CD4-positive, alpha-beta T cell treated with Interferon gamma for 1 hour (primary cell): ENCODE data around the gene SPOP.
"Not testable (repeated sequence)": the region's sequence is repeated elsewhere in the genome, so short reads cannot be mapped to it uniquely, and the experiment has no call there.

ENCODE experiments used
- DNase-seq: peaks from one replicate; pipeline ENCODE4 v3.0.0-alpha.2; 2020

SPOP gene

DNA sequence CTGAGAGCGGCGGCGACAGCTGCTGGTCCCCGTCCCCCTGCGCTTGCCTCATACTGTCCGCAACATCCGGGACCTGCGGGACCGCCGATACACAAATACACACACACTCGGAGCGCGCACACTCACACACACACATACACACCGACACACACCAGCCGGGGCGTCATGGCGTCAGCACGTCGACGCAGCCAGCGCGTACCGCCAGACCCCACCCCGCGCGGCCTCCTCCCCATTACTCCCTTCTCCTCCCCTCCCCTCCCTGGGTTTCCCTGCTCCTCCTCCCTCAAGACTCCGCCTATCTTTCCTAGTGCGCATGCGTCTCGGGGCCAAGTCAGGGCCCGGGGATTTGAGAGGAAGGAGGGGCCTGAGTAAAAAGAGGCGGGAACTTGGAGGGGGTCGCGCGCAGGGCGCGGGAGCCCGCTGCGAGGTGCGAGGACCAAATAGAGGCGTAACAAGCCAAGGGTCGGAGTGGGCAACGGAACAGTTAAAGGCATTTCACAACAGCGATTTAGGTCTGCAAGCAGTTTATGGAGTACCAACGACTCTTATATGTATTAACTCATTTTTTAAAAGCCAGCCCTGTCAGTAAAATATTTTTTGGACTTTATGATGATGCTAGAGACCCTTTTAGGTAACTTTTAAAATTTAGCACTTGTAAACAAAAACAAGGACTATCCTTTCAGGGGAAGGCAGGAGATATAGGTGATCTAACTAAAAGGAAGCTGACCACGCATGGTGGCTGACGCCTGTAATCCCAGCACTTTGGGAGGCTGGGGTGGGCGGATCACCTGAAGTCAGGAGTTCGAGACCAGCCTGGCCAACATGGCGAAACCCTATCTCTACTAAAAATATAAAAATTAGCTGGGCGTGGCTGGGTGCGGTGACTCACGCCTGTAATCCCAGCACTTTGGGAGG is at the start of gene SPOP:
Gene SPOP (minus strand): TSS at position 165 of the 915 bp plus-strand sequence. CDS start 55,287 bp downstream, outside the sequence.
- DNase-seq: peak; percentile 100

DNA sequence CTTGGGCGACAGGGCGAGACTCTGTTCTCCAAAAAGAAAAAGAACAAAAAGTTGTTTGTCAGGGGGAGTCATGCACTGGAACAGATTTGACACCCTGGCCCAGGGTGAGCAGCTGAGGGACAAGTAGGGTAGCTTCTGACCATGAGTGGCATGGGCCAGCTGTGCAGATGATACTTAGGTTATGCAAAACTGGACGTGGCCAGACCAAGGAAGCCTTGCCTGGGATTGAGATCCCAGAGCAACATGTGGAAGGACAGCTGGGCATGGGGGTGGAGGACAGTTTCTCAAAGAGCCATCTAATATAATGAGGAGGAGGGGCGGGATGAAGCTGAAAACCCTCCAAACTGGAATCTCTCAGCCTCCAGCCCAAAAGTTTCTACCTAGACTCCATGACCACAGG is 49.5 kb upstream of the SPOP start:
- DNase-seq: no peak

DNA sequence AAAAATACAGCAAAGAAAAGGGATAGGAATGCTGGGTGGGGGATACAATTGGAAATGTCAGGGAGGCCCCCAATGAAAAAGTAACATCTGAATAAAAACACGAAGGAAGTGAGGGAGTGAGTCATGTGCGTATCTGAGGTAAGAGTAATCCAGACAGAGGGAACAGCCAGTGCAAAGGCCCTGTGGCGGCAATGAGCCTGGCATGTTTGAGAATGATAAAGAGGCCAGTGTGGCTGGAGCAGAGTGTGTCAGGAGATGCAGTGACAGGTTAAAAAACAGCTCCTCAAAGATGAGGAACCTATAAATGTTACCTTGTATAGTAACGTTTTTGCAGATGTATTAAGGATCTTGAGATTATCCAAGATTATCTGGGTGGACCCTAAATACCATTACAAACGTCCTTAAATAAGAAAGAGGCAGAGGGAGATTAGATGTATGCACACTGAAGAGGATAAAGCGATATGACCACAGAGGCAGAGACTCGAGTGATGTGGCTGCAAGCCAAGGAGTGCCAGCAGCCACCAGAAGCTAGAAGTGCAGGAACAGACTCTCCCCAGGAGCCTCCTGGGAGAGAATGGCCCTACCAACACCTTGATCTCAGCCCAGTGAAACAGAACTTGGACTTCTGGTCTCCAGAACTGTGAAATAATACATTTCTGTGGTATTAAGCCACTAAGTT is 47.7 kb upstream of the SPOP start:
- DNase-seq: no peak

DNA sequence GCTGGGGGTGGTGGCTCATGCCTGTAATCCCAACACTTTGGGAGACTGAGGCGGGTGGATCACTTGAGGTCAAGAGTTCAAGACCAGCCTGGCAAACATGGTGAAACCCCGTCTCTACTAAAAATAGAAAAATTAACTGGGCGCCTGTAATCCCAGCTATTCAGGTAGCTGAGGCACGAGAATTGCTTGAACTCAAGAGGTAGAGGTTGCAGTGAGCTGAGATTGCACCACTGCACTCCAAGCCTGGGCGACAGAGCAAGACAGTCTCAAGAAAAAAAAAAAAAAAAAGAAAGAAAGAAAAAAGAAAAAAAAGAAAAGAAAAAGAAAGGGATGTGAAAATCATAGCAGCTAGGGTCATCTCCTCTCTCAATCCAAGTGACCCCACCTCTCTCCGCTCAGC is 46.7 kb upstream of the SPOP start:
- not testable (repeated sequence) for DNase-seq

DNA sequence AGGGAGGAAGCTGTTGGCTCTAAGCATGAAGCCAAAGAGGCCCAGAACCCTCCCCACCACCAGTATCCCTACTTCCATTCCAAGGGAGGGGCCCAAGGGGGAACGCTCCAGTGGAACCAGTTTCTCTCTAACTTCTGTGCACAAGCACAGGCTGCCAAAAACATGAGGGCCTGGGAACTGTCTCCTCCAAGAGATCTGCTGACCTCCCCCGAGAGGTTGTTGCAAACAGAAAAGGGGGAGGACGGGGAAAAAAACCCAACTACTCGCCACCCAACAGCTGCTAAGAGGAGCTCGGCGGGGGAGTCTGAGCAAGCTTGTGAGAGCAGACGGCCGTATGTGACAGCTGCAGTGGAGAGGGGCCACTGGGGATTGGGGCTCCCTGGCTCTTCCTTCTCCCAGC is 45.5 kb upstream of the SPOP start:
- DNase-seq: no peak

DNA sequence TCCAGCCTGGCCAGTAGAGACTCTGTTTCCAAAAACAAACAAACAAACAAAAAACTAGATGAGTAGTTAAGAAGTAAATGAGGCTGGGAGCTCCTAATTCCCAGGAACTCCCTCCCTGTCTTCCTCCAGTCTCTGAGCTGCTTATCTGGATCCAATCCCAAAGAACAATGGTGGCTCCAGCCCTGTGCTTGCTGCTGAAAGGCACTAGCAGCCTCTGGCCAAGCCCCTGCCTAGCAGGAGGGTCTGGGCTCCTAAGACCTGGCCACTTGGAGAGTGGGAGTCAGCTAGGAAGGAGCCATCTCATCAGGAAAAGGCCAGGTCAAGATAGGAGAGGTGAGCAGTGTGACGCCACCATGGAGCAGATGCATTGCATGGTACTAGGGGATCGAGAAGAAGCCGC is 44.2 kb upstream of the SPOP start:
- DNase-seq: no peak

DNA sequence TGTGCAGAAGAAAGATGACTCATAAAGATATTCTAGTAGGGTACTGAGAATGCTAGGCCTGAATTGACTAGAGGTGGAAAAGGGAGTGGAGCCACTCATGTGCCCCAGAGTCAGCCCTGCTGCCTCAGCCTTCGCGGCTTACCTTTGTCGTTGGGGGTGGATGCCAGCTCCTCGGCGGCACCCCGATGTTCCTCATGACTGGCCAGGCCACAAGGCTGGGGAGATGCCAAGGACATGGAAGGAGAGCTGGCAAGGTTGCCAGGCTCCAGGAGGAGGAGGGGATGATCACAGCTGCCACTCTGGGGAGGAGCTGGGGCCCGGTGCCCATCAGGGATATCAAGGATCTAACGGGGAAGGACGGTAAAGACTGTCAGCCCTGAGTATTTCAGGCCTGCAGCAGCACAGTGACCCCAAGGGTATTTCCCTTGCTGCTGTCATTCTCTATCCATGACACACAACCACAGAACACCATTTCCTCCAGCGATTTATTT is 39.5 kb upstream of the SPOP start:
- DNase-seq: no peak

DNA sequence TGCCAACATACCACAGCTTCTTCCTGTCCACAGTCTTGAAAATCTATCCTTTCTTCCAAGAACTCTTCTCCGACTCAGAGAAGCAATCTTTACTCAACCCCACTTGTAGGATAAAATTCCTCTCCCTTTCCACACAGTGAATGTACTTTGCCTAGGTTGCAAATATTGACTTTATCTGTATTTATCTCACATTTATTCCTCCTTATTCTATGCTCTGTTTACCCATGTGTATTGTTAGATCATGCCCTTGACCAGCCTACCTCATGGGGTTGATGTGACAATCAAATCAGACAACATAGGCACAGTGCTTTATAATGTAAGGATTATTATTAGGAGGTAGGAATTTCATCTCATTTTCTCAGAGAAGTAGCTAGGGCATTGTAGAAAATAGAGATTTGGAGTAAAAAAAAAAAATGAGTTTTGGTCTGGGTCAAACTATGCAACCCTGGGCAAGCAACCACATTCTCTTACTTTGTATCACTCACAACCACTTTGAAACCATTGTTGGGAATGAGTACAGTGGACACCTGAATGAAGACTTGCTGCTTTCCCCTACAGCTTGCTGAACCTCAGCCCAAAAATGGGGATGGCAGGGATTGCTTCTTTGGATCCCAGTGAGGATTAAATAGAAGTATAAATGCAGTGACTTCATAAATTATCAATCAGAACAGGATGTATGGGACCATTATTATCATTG is 38.9 kb upstream of the SPOP start:
- DNase-seq: no peak

DNA sequence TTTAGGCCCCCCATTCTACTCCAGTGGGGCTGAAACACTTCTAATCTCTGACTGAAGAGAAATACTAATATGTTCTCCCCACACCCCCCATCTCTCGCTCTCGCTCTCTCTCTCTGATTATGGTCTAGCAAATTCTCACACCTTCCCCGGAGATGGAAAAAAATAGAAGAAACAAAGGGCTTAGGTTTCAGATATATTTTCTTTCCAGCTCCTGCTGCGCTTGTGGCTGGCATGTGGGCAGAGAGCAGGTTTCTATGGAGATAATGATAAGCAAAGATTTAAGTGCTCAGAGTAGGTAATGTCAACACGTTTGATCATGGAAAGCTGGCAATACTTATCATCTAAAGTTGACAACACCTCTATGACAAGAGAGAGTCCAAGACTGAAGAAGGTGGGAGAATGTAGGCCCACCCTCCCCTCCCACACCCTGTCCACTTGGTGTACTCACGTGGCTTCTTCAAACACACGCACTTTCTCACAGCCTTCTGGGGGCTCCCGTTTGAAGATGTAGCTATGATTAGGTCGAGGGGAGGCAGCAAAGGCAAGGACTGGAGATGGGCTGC is 37.9 kb upstream of the SPOP start:
- peak; percentile 63 for DNase-seq

DNA sequence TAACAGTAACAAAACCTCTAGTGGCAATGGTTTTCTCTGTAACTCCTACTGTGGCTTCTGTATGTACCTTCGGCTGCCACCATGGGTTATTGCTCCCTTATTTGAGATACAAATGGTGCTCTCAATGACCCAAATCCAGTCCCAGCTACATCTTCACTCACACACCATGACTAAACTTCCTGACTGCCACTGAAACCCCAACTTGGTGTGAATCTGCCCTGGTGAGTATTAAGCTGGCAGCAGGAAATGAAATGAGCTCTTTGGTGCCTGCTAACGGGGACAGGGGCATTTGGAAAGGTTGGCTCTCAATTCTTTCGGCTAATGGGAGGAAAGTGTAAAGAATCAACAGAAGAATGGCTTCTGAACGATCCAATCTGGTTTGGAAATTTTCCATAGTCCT is 37.3 kb upstream of the SPOP start:
- peak; percentile 35 for DNase-seq

DNA sequence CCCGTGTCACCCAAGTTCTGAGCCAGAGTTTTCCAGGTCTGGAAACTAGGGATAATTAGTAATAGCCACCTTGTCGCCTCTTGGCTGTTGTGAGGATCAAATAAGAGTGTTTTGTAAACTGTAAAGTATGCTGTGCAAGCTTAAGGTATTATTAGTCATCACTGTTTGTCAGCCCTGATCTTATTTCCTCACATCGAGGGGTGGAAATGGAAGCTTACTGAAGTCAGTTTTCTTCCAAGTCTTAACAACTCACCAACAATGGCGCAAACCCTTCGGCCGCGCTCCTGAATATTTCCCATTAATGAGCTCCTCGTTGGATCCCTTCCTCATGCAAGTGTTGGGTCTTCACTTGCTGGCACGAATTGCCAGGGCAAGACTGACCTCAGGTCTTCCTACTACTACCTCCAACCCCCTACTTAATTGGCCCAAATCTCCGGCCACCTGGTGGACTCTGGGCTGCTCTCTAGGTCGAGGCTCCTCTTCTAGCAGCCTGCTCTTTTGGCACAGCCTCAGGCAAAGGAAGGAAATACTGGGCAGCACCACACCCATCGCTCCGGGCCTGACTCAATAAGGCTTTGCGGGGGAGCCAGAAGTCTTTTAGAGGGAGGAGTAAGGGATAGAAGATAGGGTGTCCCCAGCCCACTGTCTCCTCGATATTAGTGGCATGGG is 30.8 kb upstream of the SPOP start:
- DNase-seq: no peak

DNA sequence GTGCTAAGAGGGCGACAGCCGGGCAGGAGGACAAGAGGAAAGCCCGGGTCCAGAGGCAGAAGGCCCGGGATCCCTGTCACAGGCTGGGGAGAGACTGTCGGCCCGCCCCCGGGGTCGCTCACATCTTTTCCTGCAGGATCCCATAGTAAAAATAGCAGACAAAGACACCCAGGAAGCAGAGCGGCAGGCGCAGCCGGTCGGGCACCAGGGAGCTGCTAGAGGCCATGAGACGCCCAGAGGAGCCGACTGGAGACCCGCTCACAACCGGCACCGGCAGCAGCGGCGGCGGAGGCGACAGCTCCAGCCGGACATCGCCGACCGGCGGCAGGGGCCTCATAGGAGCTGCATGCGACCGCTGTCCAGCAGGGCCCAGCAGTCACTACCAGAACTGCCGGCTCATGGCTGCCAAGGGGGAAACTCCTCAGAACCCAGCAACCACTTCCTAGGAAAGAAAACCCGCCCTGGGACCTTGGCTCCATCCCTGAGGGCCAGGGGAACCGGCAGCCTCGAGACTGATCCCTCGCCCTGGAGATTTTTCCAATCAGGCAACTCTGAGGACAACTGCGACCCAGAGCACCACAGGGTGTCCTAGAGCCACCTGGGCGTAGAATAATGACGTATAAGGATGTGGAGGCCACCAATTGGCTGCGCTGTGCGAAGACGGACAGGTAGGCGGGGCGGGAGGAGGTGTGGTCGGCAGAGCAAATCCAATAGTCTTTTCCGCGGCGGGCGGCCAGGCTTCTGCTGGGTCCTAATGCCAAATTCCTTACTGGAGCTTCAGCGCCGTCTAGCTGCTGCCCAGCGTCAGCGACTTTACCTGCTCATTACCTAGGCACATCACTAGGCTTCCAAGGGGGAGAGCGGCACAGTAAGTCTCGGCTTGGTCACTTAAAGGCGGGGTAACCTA is 30.0 kb upstream of the SPOP start, which contains the start of gene SLC35B1:
Gene SLC35B1 (minus strand): TSS at position 357 of the 907 bp plus-strand sequence. CDS start 131 bp downstream, at position 226.
- DNase-seq: peak; percentile 98

DNA sequence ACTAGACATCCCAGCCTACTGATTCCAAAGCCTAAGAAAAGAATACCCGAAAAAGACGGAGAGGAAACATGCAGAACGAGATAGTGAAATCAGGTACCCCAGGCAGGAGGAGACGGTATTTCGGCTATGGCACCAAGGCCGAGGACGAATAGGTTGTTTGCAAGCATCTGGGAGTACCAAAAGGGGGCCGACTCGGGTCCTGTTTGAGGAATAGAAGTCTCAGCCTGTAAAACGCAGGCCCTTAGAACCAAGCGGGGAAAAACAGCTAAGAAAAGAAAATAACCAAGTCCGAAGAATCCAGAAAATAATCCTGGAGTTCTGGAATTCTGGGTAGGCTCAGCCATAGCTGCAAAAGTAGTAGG is 29.3 kb upstream of the SPOP start:
- DNase-seq: peak; percentile 26

DNA sequence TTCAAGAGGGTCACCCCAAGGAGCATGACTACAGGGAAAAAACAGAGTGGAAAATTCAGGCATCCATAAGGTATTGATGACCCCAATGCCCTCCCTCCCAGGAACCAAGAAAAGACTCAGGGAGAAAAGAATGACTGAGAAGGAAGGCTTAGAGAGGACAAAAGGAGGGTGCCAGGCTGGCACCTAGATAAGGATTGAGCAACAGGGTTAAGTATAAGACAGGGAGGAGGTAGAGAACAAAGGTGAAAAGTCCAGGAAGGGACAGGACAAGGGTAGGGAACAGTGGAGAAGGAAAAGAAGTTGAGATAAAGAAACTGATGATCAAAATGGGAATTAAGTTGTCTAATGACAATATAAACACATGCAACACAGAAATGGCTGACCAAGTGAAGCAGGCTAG is 27.4 kb upstream of the SPOP start:
- DNase-seq: no peak

DNA sequence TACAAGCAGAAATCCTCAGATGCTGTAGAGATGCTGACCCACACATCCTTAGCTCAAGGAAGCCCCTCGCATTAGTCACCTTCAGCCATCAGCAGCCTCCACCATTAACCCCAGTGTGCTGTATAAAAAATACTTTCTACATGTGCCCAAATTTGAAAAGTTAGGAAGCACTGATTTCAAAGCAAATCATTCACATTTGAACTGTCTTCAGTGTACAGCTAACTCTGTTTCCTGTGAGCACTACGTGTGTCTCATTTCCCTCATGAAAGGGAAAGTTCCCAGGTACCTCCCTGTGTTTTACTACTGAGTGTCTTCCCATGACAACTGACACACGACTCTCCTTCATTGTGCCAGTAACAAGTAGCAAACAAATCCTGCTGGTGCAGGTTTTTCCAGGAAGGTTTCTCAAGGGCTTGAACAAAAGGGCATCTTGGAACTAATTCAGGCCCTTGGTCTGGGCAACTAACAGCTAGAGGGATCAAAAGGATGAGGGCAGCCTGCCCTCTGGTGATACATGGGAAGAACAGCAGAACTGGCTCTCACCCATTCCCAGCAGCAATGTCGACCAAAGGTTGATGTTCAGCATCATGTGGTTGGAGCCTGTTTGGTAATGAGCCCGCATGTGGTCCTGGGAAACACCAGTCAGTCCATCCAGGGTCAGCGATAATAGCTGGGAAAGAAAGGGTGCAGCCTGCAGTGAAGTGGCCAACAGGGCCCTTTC is 25.8 kb upstream of the SPOP start:
- no peak for DNase-seq

DNA sequence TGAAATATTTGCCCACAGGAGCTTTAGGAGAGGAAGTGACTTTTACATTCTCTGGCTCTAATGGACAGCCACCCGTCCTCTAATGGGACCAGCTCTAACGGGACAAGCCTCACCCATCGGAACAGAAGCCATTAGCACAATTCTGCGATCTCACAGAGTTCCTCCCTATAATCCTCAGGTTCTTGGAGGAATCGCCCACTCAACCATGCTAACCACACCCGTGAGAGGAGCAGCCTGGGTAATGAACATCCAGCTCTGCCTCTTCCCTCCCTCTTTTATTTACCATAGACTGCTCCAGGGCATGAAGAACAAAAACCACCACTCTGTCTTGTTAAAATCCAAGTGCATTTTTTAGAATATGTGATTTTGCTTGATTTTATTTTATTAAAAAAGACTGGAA is 23.1 kb upstream of the SPOP start:
- no peak for DNase-seq

DNA sequence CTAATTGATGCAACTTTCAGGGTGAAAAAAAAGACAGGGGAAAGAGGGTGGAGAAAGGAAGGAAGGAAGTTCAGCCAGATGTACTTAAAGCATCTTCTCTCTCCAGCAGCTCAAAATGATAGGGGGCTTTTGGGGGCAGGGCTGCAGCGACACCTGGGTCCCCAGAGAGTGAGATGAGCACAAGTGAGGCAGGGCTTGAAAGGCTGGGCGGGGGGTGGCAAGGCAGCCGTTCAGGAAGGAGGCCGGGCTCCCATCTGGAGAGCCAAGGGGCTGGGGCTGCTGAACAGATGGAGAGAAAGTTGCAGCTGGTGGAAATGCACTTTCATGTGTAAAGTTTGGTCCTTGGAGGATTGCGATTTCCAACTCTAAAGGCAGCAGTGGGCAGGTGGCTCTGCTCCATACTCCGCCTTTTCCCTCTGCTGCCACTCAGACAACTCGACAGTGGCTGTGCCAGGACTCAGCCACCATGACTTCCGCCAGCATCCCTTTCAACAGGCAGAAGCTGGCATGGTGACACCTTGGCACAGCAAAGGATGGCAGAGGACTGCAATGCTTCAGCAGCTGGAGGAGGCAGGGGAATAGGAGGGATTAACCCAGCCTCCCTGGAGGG is 22.2 kb upstream of the SPOP start:
- DNase-seq: no peak

DNA sequence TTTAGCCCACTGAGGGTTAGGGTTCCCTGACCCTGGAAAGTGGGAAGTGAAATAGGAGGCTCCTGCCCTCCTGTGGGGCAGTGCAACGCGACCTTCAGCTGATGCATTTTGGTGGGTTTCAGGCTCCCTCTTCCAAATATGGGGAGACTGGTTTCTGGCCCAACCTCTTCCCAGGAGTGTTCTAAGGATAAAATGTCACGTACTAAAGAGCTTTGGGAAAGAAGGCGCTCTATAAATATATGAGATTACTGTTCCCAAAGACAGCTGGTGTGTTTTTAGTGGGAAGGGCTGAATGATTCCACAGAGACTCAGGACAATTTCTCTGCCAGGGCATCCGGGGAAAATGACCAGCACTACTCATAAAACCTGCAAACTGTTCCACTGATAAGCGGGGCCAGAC is 20.1 kb upstream of the SPOP start:
- DNase-seq: no peak

DNA sequence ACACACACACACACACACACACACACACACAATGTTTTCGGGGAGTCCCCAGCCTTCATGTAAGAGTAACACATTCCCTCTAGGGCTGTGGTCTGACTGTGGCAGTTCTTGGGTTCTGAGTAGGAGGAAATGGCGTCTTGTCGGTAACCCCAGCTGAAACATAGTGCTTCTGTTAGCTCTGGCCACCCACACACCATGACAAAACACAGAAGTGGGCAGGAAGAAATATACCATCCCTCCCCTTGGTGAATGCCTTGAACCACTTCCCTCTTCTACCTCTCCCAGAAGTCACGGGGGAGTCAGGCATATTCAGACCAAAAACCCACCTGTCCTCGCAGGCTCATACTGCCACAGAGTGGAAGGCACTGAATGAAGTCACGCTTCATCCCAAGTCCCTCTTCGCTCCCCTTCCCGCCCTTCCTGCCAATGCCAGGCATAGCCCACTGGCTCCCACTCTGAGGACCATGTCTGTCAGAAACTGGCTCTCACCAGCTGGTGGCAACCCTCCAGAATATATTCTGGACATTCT is 18.4 kb upstream of the SPOP start:
- DNase-seq: peak; percentile 70

DNA sequence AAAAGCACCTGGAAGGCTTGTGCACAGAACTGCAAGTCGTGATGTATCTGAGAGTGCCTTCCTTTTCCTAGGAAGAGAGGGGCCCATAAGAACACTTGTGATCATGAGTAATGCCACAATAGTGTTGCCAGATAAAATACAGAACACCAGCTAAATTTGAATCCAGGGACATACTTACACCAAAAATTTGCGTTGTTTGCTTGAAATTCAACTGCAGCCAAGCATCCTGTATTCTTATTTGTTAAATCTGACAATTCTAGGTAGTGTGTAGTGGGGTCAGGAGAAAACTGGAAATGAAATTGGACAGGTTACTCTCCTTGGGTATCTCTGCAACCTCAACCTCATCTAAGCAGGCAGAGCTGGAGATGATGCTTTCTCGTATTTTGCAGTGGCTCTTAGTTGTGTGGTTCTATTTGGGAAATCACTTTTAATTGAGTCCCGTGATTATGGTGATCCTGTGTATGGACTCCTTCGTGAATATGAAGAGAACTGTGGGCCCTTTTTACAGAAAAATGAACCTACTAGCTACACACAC is 17.9 kb upstream of the SPOP start:
- DNase-seq: no peak
